PFSK-1 (cell line): ENCODE data around the gene IL15RA.

Experiments used
- FOXP2 ChIP-seq: optimal IDR thresholded peaks from 2 replicates; pipeline ENCODE3; 2011; ENCODE audit warnings: borderline replicate concordance, control low read depth, inconsistent platforms; ENCODE audit not compliant: insufficient read depth; ENCODE audit errors: extremely low read length, extremely low read depth
- POLR2AphosphoS5 ChIP-seq: IDR thresholded peaks from 2 replicates; pipeline ENCODE4 v1.6.1; 2012; ENCODE audit warnings: low read depth, mild to moderate bottlenecking, control low read depth, low read length, moderate library complexity
- SIN3A ChIP-seq: IDR thresholded peaks from 2 replicates; pipeline ENCODE4 v1.6.1; 2012; ENCODE audit warnings: mild to moderate bottlenecking, low read length, moderate library complexity, borderline replicate concordance; ENCODE audit not compliant: insufficient read depth
- TAF1 ChIP-seq: IDR thresholded peaks from 2 replicates; pipeline ENCODE4 v1.6.1; 2012; ENCODE audit warnings: low read length, control low read depth, borderline replicate concordance; ENCODE audit not compliant: insufficient read depth
- TF ChIP-seq, protein P1 (sequence below), 2 experiments: IDR thresholded peaks; 2 replicates each; pipeline versions ENCODE4 v1.6.1 to v1.8.0; 2011 to 2012; ENCODE audit warnings: low read depth in 2 of 2, low read length in 2 of 2, control low read depth in 1 of 2, inconsistent platforms in 1 of 2, mild to moderate bottlenecking in 1 of 2, moderate library complexity in 1 of 2; ENCODE audit not compliant: insufficient read depth in 1 of 2

The IL15RA gene

DNA sequence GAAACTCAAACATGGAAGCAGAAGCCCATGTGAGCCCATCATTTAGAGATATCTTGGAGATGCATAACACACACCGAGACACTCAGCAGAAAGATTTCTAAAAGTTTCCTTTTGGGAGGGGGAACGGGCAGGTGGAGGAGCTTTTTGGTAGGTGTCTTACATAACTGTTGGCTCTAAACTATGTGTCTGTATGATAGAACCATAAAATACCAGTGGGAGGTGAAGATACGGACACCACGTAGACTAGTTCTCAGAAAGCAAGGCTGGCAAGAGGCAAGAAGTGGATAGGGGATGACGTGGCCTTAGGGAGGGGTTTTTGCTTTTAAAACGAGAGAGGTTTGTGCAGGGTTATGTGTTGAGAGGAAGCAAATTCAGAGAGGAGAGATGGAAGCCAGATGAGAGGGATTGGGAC is 36.5 kb downstream of the IL15RA start:
- TF ChIP-seq TAF1 (no peak), FOXP2 (no peak), SIN3A (no peak), POLR2AphosphoS5 (no peak)
- TF ChIP-seq, protein P1, sequence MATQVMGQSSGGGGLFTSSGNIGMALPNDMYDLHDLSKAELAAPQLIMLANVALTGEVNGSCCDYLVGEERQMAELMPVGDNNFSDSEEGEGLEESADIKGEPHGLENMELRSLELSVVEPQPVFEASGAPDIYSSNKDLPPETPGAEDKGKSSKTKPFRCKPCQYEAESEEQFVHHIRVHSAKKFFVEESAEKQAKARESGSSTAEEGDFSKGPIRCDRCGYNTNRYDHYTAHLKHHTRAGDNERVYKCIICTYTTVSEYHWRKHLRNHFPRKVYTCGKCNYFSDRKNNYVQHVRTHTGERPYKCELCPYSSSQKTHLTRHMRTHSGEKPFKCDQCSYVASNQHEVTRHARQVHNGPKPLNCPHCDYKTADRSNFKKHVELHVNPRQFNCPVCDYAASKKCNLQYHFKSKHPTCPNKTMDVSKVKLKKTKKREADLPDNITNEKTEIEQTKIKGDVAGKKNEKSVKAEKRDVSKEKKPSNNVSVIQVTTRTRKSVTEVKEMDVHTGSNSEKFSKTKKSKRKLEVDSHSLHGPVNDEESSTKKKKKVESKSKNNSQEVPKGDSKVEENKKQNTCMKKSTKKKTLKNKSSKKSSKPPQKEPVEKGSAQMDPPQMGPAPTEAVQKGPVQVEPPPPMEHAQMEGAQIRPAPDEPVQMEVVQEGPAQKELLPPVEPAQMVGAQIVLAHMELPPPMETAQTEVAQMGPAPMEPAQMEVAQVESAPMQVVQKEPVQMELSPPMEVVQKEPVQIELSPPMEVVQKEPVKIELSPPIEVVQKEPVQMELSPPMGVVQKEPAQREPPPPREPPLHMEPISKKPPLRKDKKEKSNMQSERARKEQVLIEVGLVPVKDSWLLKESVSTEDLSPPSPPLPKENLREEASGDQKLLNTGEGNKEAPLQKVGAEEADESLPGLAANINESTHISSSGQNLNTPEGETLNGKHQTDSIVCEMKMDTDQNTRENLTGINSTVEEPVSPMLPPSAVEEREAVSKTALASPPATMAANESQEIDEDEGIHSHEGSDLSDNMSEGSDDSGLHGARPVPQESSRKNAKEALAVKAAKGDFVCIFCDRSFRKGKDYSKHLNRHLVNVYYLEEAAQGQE (IDR thresholded peaks at IDR 0.05; ENCODE audit: insufficient read depth in 1 of 2, low read depth in 2 of 2, low read length in 2 of 2), result no peak

DNA sequence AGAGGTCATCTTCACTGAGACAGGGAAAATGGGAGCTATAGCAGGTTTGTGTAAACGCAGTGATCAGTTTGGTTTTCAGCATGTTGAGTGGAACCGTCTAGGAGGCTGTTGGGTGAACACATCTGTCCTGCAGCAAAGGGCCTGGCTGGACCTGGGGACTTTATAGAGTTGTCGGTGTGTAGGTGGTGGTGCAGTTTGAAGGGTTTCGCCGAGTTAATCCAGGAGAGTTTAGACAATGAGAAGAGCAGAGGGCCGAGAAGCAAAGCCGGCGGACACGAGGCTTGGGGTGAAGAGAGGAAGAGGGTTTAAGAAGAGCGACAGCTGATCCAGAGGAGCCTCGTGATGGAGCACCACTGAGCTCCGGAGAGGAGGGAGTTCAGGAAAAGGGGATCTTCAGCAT is 39.1 kb downstream of the IL15RA start:
- TF ChIP-seq FOXP2 (no peak), POLR2AphosphoS5 (no peak), TAF1 (no peak), SIN3A (no peak)
- TF ChIP-seq, protein P1 (IDR thresholded peaks at IDR 0.05; ENCODE audit: insufficient read depth in 1 of 2, low read depth in 2 of 2, low read length in 2 of 2), result no peak

DNA sequence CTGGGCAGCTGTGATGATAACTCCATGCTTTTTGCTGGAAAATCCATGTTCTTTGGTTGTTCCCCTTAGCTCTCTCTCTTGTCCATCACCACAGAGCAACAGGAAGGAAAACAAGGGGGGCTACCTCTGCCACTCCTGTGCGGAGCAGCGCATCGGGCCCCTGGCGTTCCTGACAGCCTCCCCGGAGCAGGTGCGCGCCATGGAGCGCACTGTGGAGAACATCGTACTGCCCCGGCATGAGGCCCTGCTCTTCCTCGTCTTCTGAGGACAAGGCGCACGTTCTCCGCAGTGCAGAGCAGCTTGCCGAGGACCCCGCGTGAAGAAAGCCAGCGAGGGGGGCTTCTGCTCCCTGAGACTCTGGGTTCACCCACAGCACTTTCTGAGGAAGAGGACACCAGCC is 40.3 kb downstream of the IL15RA start:
- no peak for TF ChIP-seq SIN3A
- no peak for TF ChIP-seq TAF1
- no peak for TF ChIP-seq FOXP2
- TF ChIP-seq, protein P1 (IDR thresholded peaks at IDR 0.05; ENCODE audit: insufficient read depth in 1 of 2, low read depth in 2 of 2, low read length in 2 of 2), result no peak
- no peak for TF ChIP-seq POLR2AphosphoS5

DNA sequence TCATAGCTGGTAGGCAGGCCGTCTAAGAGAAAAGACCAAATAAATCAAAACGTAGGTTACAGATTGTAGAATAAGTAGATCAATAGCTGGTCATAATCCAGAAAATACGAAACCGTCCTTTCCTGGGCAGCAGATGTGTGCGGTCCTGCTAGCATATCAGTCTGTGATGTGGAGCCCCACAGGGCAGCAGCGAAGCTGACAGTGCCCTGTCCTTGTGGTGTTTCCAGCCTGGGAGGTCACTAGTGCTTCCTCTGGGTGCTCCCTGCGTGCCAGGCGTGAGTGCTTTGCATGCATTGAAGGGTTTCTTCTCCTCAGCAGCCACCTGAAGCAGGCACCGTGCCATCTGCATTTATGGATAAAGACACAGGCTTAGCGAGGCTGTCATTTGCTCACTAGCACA is 41.7 kb downstream of the IL15RA start:
- TF ChIP-seq POLR2AphosphoS5, result no peak
- no peak for TF ChIP-seq TAF1
- TF ChIP-seq, protein P1 (IDR thresholded peaks at IDR 0.05; ENCODE audit: insufficient read depth in 1 of 2, low read depth in 2 of 2, low read length in 2 of 2), result no peak
- TF ChIP-seq FOXP2, result no peak
- TF ChIP-seq SIN3A, result no peak
